ENCODE results near the gene ZDHHC8.

ZDHHC8 gene

GRCh38 chr22:20102203-20102780 is 29.3 kb upstream of the ZDHHC8 start:
- no peaks in the 10 kb centered on the region for H3K27me3 ChIP-seq
- no peaks in the 10 kb centered on the region for H3K9me3 ChIP-seq
- H3K4me1 ChIP-seq (ENCODE audit: control insufficient read depth in 1 of 2, insufficient read depth in 1 of 2, low read depth in 1 of 2, low read length in 1 of 2): no peaks in the 10 kb centered on the region
- peaks cover 67% of the 10 kb centered on the region for H3K36me3 ChIP-seq
- TF ChIP-seq CTCF (IDR thresholded peaks at IDR 0.05): no peak
- H3K27ac ChIP-seq: no peak overlapping the region
- no peak overlapping the region for H3K4me3 ChIP-seq (ENCODE audit: low read depth in 1 of 2, low read length in 1 of 2)

- no peak overlapping the region for H3K27ac ChIP-seq
- peaks cover 78% of the 10 kb centered on the region for H3K36me3 ChIP-seq
These were observed 26.0 kb upstream of the ZDHHC8 start for GRCh38 chr22:20105456-20106204.

GRCh38 chr22:20106205-20106848 is 25.3 kb upstream of the ZDHHC8 start:
- Histone ChIP-seq H3K27ac (no peak overlapping the region), H3K4me1 (ENCODE audit: control insufficient read depth in 1 of 2, insufficient read depth in 1 of 2, low read depth in 1 of 2, low read length in 1 of 2) (no peaks in the 10 kb centered on the region), H3K27me3 (no peaks in the 10 kb centered on the region), H3K36me3 (peaks cover 76% of the 10 kb centered on the region), H3K9me3 (no peaks in the 10 kb centered on the region), H3K4me3 (ENCODE audit: low read depth in 1 of 2, low read length in 1 of 2) (no peak overlapping the region)
- no peak for TF ChIP-seq CTCF (IDR thresholded peaks at IDR 0.05)

More at GRCh38 chr22:20105456-20106204, 26.0 kb upstream of the ZDHHC8 start:
- no peak for TF ChIP-seq CTCF (IDR thresholded peaks at IDR 0.05)
- Histone ChIP-seq H3K4me1 (ENCODE audit: control insufficient read depth in 1 of 2, insufficient read depth in 1 of 2, low read depth in 1 of 2, low read length in 1 of 2) (no peaks in the 10 kb centered on the region), H3K27me3 (no peaks in the 10 kb centered on the region), H3K9me3 (no peaks in the 10 kb centered on the region), H3K4me3 (ENCODE audit: low read depth in 1 of 2, low read length in 1 of 2) (no peak overlapping the region)

- Histone ChIP-seq H3K4me3 (ENCODE audit: low read depth in 1 of 2, low read length in 1 of 2) (no peak overlapping the region), H3K36me3 (peaks cover 78% of the 10 kb centered on the region), H3K4me1 (ENCODE audit: control insufficient read depth in 1 of 2, insufficient read depth in 1 of 2, low read depth in 1 of 2, low read length in 1 of 2) (no peaks in the 10 kb centered on the region), H3K27ac (no peak overlapping the region), H3K9me3 (no peaks in the 10 kb centered on the region), H3K27me3 (no peaks in the 10 kb centered on the region)
- TF ChIP-seq CTCF (IDR thresholded peaks at IDR 0.05): no peak
These were observed 24.8 kb upstream of the ZDHHC8 start for GRCh38 chr22:20106849-20107237.

GRCh38 chr22:20107471-20107901 is 24.1 kb upstream of the ZDHHC8 start:
- Histone ChIP-seq H3K4me1 (ENCODE audit: control insufficient read depth in 1 of 2, insufficient read depth in 1 of 2, low read depth in 1 of 2, low read length in 1 of 2) (no peaks in the 10 kb centered on the region), H3K27ac (no peak overlapping the region), H3K27me3 (no peaks in the 10 kb centered on the region), H3K36me3 (peaks cover 83% of the 10 kb centered on the region), H3K9me3 (no peaks in the 10 kb centered on the region), H3K4me3 (ENCODE audit: low read depth in 1 of 2, low read length in 1 of 2) (no peak overlapping the region)
- no peak for TF ChIP-seq CTCF (IDR thresholded peaks at IDR 0.05)
